Neural progenitor cell (in vitro differentiated cells): ENCODE data around the gene SCG5. TPM values are rescaled to one million over a fixed set of nuclear protein-coding genes. Genes with fewer than 3 reads are reported as not detected.

ENCODE experiments used
- DNase-seq: peaks from one replicate; pipeline ENCODE4 v3.0.0-alpha.2; 2016; ENCODE audit warnings: low spot score
- H2AFZ ChIP-seq: fragments of 200-600 bp; sonication (generic); replicated peaks from 2 replicates; pipeline ENCODE4 v1.6.1; 2016; ENCODE audit warnings: antibody characterized with exemption
- H3F3A ChIP-seq: fragments of 200-600 bp; sonication (generic); 2 replicates; pipeline ENCODE4 v1.6.1; 2016; ENCODE audit warnings: antibody characterized with exemption, low read depth
- H3K27ac ChIP-seq: fragments of 200-600 bp; sonication (generic); 2 replicates; pipeline ENCODE4 v1.5.1; 2016; ENCODE audit warnings: mild to moderate bottlenecking
- H3K27me3 ChIP-seq: fragments of 200-600 bp; sonication (generic); 2 replicates; pipeline ENCODE4 v1.6.1; 2016; ENCODE audit warnings: mild to moderate bottlenecking, moderate library complexity
- H3K36me3 ChIP-seq: fragments of 200-600 bp; sonication (generic); 2 replicates; pipeline ENCODE4 v1.5.1; 2016
- H3K4me1 ChIP-seq: fragments of 200-600 bp; sonication (generic); 2 replicates; pipeline ENCODE4 v1.6.1; 2016; ENCODE audit warnings: mixed run types
- H3K4me2 ChIP-seq: fragments of 200-600 bp; sonication (generic); 2 replicates; pipeline ENCODE4 v1.6.1; 2016
- H3K4me3 ChIP-seq: fragments of 200-600 bp; sonication (generic); 2 replicates; pipeline ENCODE4 v1.5.1; 2016
- H3K79me2 ChIP-seq: fragments of 200-600 bp; sonication (generic); 2 replicates; pipeline ENCODE4 v1.6.1; 2016; ENCODE audit warnings: low read depth
- H3K9ac ChIP-seq: fragments of 200-600 bp; sonication (generic); 2 replicates; pipeline ENCODE4 v1.6.1; 2016
- H3K9me3 ChIP-seq: fragments of 200-600 bp; sonication (generic); 2 replicates; pipeline ENCODE4 v1.5.1; 2016; ENCODE audit warnings: low read depth
- H4K20me1 ChIP-seq: fragments of 200-600 bp; sonication (generic); 2 replicates; pipeline ENCODE4 v1.6.1; 2016; ENCODE audit warnings: low read depth
- H3K27ac Mint-ChIP-seq: 3 replicates; pipeline ENCODE4 v1.8.0; 2021; ENCODE audit warnings: mixed read lengths
- H3K27me3 Mint-ChIP-seq: 2 replicates; pipeline ENCODE4 v1.8.0; 2022; ENCODE audit warnings: low read depth, mild to moderate bottlenecking, inconsistent platforms, moderate library complexity, mixed read lengths; ENCODE audit not compliant: insufficient read depth
- H3K36me3 Mint-ChIP-seq: 3 replicates; pipeline ENCODE4 v1.8.0; 2021; ENCODE audit warnings: mixed read lengths
- H3K4me1 Mint-ChIP-seq: 3 replicates; pipeline ENCODE4 v1.8.0; 2021; ENCODE audit warnings: mixed read lengths
- H3K4me3 Mint-ChIP-seq: 3 replicates; pipeline ENCODE4 v1.8.0; 2021; ENCODE audit warnings: mild to moderate bottlenecking, moderate library complexity, mixed read lengths
- H3K9me3 Mint-ChIP-seq: 3 replicates; pipeline ENCODE4 v1.8.0; 2020; ENCODE audit warnings: mixed read lengths
- EZH2 ChIP-seq: fragments of 200-600 bp; sonication (generic); IDR thresholded peaks from 2 replicates; pipeline ENCODE4 v1.6.1; 2017; ENCODE audit warnings: antibody characterized with exemption, mild to moderate bottlenecking, moderate library complexity
- EZH2phosphoT487 ChIP-seq: fragments of 200-600 bp; sonication (generic); IDR thresholded peaks from 2 replicates; pipeline ENCODE4 v1.6.1; 2017; ENCODE audit warnings: antibody characterized with exemption
- total RNA-seq: library from RNA; depleted of rRNA; stranded (reverse); fragments of >200 nt; gene quantifications from 2 replicates; pipeline ENCODE4 v1.2.3, GENCODE V29; 2015; ENCODE audit warnings: low replicate concordance
- TF ChIP-seq, protein P1 (sequence below): fragments of 200-600 bp; sonication (generic); IDR thresholded peaks from 2 replicates; pipeline ENCODE4 v1.5.1; 2017; ENCODE audit warnings: antibody characterized with exemption, mild to moderate bottlenecking

The SCG5 gene
- total RNA-seq, 1 donor from 2014 or later: 101 TPM

DNA sequence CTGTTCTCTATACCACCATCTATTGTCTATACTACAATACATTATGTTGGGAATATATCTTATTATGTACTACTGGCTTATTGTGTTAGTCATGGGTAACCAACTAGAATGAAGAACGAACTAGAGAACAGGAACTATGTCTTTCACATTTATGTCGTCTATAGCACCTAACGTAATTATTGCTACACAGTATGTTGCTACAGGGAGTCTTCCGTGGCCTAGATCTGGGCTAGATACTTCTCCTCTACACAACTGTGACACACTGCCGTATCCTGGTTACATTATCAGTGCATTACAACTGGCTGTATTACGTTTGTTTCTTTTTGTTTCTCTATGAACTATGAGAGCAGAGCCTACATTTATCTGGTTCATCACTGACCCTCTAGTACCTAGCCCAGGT, 34.0 kb downstream of the SCG5 start:
- Mint-ChIP-seq H3K27me3 (peaks cover 2% of the 10 kb centered on the region), H3K9me3 (no peaks in the 10 kb centered on the region), H3K27ac (no peak overlapping the region), H3K4me1 (peaks cover 13% of the 10 kb centered on the region), H3K36me3 (no peaks in the 10 kb centered on the region), H3K4me3 (no peak overlapping the region)
- no peaks in the 10 kb centered on the region for H3K79me2 ChIP-seq
- H3K36me3 ChIP-seq: no peaks in the 10 kb centered on the region
- H3K27ac ChIP-seq: no peak overlapping the region
- H3K4me1 ChIP-seq: peaks cover 10% of the 10 kb centered on the region
- H3K4me2 ChIP-seq: no peak overlapping the region
- no peaks in the 10 kb centered on the region for H3F3A ChIP-seq
- TF ChIP-seq EZH2phosphoT487 (no peak), EZH2 (no peak)
- TF ChIP-seq, protein P1, sequence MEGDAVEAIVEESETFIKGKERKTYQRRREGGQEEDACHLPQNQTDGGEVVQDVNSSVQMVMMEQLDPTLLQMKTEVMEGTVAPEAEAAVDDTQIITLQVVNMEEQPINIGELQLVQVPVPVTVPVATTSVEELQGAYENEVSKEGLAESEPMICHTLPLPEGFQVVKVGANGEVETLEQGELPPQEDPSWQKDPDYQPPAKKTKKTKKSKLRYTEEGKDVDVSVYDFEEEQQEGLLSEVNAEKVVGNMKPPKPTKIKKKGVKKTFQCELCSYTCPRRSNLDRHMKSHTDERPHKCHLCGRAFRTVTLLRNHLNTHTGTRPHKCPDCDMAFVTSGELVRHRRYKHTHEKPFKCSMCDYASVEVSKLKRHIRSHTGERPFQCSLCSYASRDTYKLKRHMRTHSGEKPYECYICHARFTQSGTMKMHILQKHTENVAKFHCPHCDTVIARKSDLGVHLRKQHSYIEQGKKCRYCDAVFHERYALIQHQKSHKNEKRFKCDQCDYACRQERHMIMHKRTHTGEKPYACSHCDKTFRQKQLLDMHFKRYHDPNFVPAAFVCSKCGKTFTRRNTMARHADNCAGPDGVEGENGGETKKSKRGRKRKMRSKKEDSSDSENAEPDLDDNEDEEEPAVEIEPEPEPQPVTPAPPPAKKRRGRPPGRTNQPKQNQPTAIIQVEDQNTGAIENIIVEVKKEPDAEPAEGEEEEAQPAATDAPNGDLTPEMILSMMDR: no peak
- H4K20me1 ChIP-seq: no peaks in the 10 kb centered on the region
- H3K4me3 ChIP-seq: no peak overlapping the region
- H2AFZ ChIP-seq: no peak overlapping the region
- H3K9ac ChIP-seq: no peak overlapping the region
- H3K9me3 ChIP-seq: no peaks in the 10 kb centered on the region
- no peaks in the 10 kb centered on the region for H3K27me3 ChIP-seq
- DNase-seq: no peak

DNA sequence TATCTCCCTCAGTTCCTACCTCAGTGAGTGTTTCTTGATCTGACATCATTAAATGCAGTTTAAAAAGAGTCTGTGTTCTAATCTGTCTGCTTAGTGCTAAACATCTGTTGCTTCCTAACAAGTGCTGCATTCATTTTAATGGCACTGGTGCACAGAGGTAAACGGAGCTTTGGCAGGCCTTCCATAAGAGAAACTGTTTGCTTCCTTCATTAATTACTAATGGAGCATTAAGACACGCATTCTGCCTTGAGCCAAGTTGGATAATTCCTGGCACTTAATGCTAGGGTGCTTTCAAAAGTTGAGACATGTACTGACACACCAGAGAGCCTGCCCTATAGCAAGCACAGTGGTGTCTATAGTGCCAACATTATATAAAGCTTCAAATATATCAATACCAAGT, 34.7 kb downstream of the SCG5 start:
- Histone ChIP-seq H3K9ac (no peak overlapping the region), H3K9me3 (no peaks in the 10 kb centered on the region), H3K4me3 (no peak overlapping the region), H2AFZ (no peak overlapping the region), H3K27ac (no peak overlapping the region), H3F3A (no peaks in the 10 kb centered on the region), H3K4me2 (no peak overlapping the region), H3K79me2 (no peaks in the 10 kb centered on the region), H3K4me1 (peaks cover 10% of the 10 kb centered on the region), H4K20me1 (no peaks in the 10 kb centered on the region), H3K36me3 (no peaks in the 10 kb centered on the region), H3K27me3 (no peaks in the 10 kb centered on the region)
- Mint-ChIP-seq H3K4me1 (peaks cover 8% of the 10 kb centered on the region), H3K27ac (no peak overlapping the region), H3K27me3 (peaks cover 2% of the 10 kb centered on the region), H3K36me3 (no peaks in the 10 kb centered on the region), H3K9me3 (no peaks in the 10 kb centered on the region), H3K4me3 (no peak overlapping the region)
- TF ChIP-seq EZH2 (no peak), EZH2phosphoT487 (no peak)
- TF ChIP-seq, protein P1: no peak
- DNase-seq: no peak

DNA sequence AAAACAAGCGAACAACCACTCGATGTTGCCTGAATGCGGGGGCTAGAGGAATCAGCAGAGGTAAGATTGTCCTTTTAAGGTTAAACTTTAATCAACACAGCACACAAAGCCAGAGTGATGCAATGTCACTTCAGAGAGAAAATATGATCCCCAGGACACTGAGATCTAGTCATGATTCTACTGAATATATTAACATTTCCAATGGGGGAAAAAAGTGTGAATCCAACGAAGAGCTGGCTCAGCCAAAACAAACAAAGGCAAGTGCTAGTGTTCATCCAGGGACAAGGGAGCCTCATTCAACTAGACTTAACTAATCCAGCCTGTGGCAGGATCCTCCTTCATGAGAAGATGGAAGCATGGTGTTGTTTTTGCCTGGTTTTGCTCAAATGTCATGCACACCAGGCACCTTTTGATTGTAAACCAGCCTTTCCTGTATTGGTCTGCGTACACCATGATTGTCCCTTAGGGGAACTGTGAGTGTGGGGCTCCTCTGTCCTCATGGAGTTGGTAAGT, 35.8 kb downstream of the SCG5 start:
- Mint-ChIP-seq H3K27me3 (peaks cover 2% of the 10 kb centered on the region), H3K36me3 (no peaks in the 10 kb centered on the region), H3K9me3 (no peaks in the 10 kb centered on the region), H3K4me3 (no peak overlapping the region), H3K4me1 (peaks cover 8% of the 10 kb centered on the region), H3K27ac (no peak overlapping the region)
- Histone ChIP-seq H3K4me3 (no peak overlapping the region), H3F3A (no peaks in the 10 kb centered on the region), H3K4me2 (peak overlapping the region; percentile 10), H3K9me3 (no peaks in the 10 kb centered on the region), H3K4me1 (peaks cover 10% of the 10 kb centered on the region), H3K27ac (no peak overlapping the region), H4K20me1 (no peaks in the 10 kb centered on the region), H3K79me2 (no peaks in the 10 kb centered on the region), H3K27me3 (no peaks in the 10 kb centered on the region), H3K36me3 (no peaks in the 10 kb centered on the region), H2AFZ (peak overlapping the region; percentile 44), H3K9ac (no peak overlapping the region)
- TF ChIP-seq, protein P1: no peak
- no peak for TF ChIP-seq EZH2phosphoT487
- no peak for TF ChIP-seq EZH2
- peak; percentile 46 for DNase-seq
